ENCODE measurements around the gene HBA1.
"Not testable (repeated sequence)": the region's sequence is repeated elsewhere in the genome, so short reads cannot be mapped to it uniquely, and the experiment has no call there.

Gene HBA1

GRCh38 chr16:146646-147045, 29.8 kb upstream of the HBA1 start:
- H3K4me3 ChIP-seq (ENCODE audit: low read length): no peak overlapping the region
- H3K9me3 ChIP-seq (ENCODE audit: insufficient read depth, low read depth, low read length): no peaks in the 10 kb centered on the region
- H3K4me1 ChIP-seq (ENCODE audit: insufficient read depth, low read length): no peaks in the 10 kb centered on the region
- no peak overlapping the region for H3K9ac ChIP-seq (ENCODE audit: low read depth, low read length)
- peaks cover 24% of the 10 kb centered on the region for H3K27me3 ChIP-seq (ENCODE audit: insufficient read depth, low read length)
- no peaks in the 10 kb centered on the region for H3K36me3 ChIP-seq (ENCODE audit: insufficient read depth, low read depth, low read length)
- no peak overlapping the region for H3K27ac ChIP-seq (ENCODE audit: low read length)

- H3K36me3 ChIP-seq (ENCODE audit: insufficient read depth, low read depth, low read length): no peaks in the 10 kb centered on the region
- peaks cover 35% of the 10 kb centered on the region for H3K27me3 ChIP-seq (ENCODE audit: insufficient read depth, low read length)
- no peaks in the 10 kb centered on the region for H3K9me3 ChIP-seq (ENCODE audit: insufficient read depth, low read depth, low read length)
- no peak overlapping the region for H3K4me3 ChIP-seq (ENCODE audit: low read length)
- H3K4me1 ChIP-seq (ENCODE audit: insufficient read depth, low read length): no peaks in the 10 kb centered on the region
- H3K9ac ChIP-seq (ENCODE audit: low read depth, low read length): no peak overlapping the region
- no peak overlapping the region for H3K27ac ChIP-seq (ENCODE audit: low read length)
Measured at GRCh38 chr16:149024-149660, 27.3 kb upstream of the HBA1 start.

- no peaks in the 10 kb centered on the region for H3K9me3 ChIP-seq (ENCODE audit: insufficient read depth, low read depth, low read length)
- no peak within 1 kb of the TSS for H3K9ac ChIP-seq (ENCODE audit: low read depth, low read length)
- H3K4me3 ChIP-seq (ENCODE audit: low read length): no peak within 1 kb of the TSS
- no peaks in the 10 kb centered on the region for H3K36me3 ChIP-seq (ENCODE audit: insufficient read depth, low read depth, low read length)
- H3K27ac ChIP-seq (ENCODE audit: low read length): no peak within 1 kb of the TSS
- peaks cover 65% of the 10 kb centered on the region for H3K27me3 ChIP-seq (ENCODE audit: insufficient read depth, low read length)
- no peaks in the 10 kb centered on the region for H3K4me1 ChIP-seq (ENCODE audit: insufficient read depth, low read length)
Measured at GRCh38 chr16:152141-153128, 24.0 kb upstream of the HBA1 start, which contains the start of gene HBZ. TSS of gene HBZ (plus strand) at chr16:152644. CDS start at chr16:152910, 266 bp downstream.

GRCh38 chr16:153129-153521, 23.4 kb upstream of the HBA1 start:
- H3K9me3 ChIP-seq (ENCODE audit: insufficient read depth, low read depth, low read length); H3K36me3 ChIP-seq (ENCODE audit: insufficient read depth, low read depth, low read length); H3K27ac ChIP-seq (ENCODE audit: low read length); H3K4me1 ChIP-seq (ENCODE audit: insufficient read depth, low read length); H3K4me3 ChIP-seq (ENCODE audit: low read length); H3K9ac ChIP-seq (ENCODE audit: low read depth, low read length): not testable (repeated sequence)
- peaks cover 72% of the 10 kb centered on the region for H3K27me3 ChIP-seq (ENCODE audit: insufficient read depth, low read length)

GRCh38 chr16:153550-154216, 22.8 kb upstream of the HBA1 start:
- not testable (repeated sequence) for H3K9ac ChIP-seq (ENCODE audit: low read depth, low read length); H3K9me3 ChIP-seq (ENCODE audit: insufficient read depth, low read depth, low read length); H3K4me1 ChIP-seq (ENCODE audit: insufficient read depth, low read length); H3K36me3 ChIP-seq (ENCODE audit: insufficient read depth, low read depth, low read length); H3K4me3 ChIP-seq (ENCODE audit: low read length); H3K27ac ChIP-seq (ENCODE audit: low read length)
- peaks cover 73% of the 10 kb centered on the region for H3K27me3 ChIP-seq (ENCODE audit: insufficient read depth, low read length)

GRCh38 chr16:154217-155030, 22.1 kb upstream of the HBA1 start:
- Histone ChIP-seq H3K4me3 (ENCODE audit: low read length) (peak overlapping the region; percentile 69), H3K36me3 (ENCODE audit: insufficient read depth, low read depth, low read length) (no peaks in the 10 kb centered on the region), H3K4me1 (ENCODE audit: insufficient read depth, low read length) (no peaks in the 10 kb centered on the region), H3K27me3 (ENCODE audit: insufficient read depth, low read length) (peaks cover 72% of the 10 kb centered on the region), H3K27ac (ENCODE audit: low read length) (no peak overlapping the region), H3K9me3 (ENCODE audit: insufficient read depth, low read depth, low read length) (no peaks in the 10 kb centered on the region), H3K9ac (ENCODE audit: low read depth, low read length) (no peak overlapping the region)

- Histone ChIP-seq H3K4me1 (ENCODE audit: insufficient read depth, low read length) (no peaks in the 10 kb centered on the region), H3K9ac (ENCODE audit: low read depth, low read length) (no peak overlapping the region), H3K9me3 (ENCODE audit: insufficient read depth, low read depth, low read length) (no peaks in the 10 kb centered on the region), H3K36me3 (ENCODE audit: insufficient read depth, low read depth, low read length) (no peaks in the 10 kb centered on the region), H3K4me3 (ENCODE audit: low read length) (peak overlapping the region; percentile 69), H3K27ac (ENCODE audit: low read length) (no peak overlapping the region), H3K27me3 (ENCODE audit: insufficient read depth, low read length) (peaks cover 74% of the 10 kb centered on the region)
Measured at GRCh38 chr16:155031-155398, 21.5 kb upstream of the HBA1 start.

- H3K27ac ChIP-seq (ENCODE audit: low read length): no peak overlapping the region
- no peaks in the 10 kb centered on the region for H3K36me3 ChIP-seq (ENCODE audit: insufficient read depth, low read depth, low read length)
- peaks cover 72% of the 10 kb centered on the region for H3K27me3 ChIP-seq (ENCODE audit: insufficient read depth, low read length)
- H3K4me1 ChIP-seq (ENCODE audit: insufficient read depth, low read length): no peaks in the 10 kb centered on the region
- H3K9ac ChIP-seq (ENCODE audit: low read depth, low read length): no peak overlapping the region
- no peaks in the 10 kb centered on the region for H3K9me3 ChIP-seq (ENCODE audit: insufficient read depth, low read depth, low read length)
- no peak overlapping the region for H3K4me3 ChIP-seq (ENCODE audit: low read length)
Measured at GRCh38 chr16:159136-159849, 17.2 kb upstream of the HBA1 start.

GRCh38 chr16:160242-160641, 16.2 kb upstream of the HBA1 start:
- peaks cover 67% of the 10 kb centered on the region for H3K27me3 ChIP-seq (ENCODE audit: insufficient read depth, low read length)
- not testable (repeated sequence) for H3K27ac ChIP-seq (ENCODE audit: low read length); H3K4me1 ChIP-seq (ENCODE audit: insufficient read depth, low read length); H3K9ac ChIP-seq (ENCODE audit: low read depth, low read length); H3K36me3 ChIP-seq (ENCODE audit: insufficient read depth, low read depth, low read length); H3K4me3 ChIP-seq (ENCODE audit: low read length); H3K9me3 ChIP-seq (ENCODE audit: insufficient read depth, low read depth, low read length)

- peaks cover 4% of the 10 kb centered on the region; the same call in 1 of the 2 replicates for H3K4me1 ChIP-seq (ENCODE audit: insufficient read depth, low read length)
- H3K4me3 ChIP-seq (ENCODE audit: low read length): no peak overlapping the region
- H3K27me3 ChIP-seq (ENCODE audit: insufficient read depth, low read length): peaks cover 67% of the 10 kb centered on the region
- no peak overlapping the region for H3K9ac ChIP-seq (ENCODE audit: low read depth, low read length)
- no peaks in the 10 kb centered on the region for H3K36me3 ChIP-seq (ENCODE audit: insufficient read depth, low read depth, low read length)
- H3K9me3 ChIP-seq (ENCODE audit: insufficient read depth, low read depth, low read length): no peaks in the 10 kb centered on the region
- H3K27ac ChIP-seq (ENCODE audit: low read length): no peak overlapping the region
Measured at GRCh38 chr16:160691-161190, 15.7 kb upstream of the HBA1 start.
